Body of pancreas (tissue), 4 donors: ENCODE results near the gene NKIRAS2.

ENCODE experiments used
- CTCF ChIP-seq, 7 experiments: fragments of 450-650 bp in 4 of 7; fragments of 200-600 bp in 3 of 7; sonication (generic) in 3 of 7; IDR thresholded peaks; one replicate each; pipeline ENCODE4 v1.5.1; 2016 to 2019; ENCODE audit warnings: antibody characterized with exemption in 7 of 7
- POLR2A ChIP-seq, 3 donors: fragments of 450-650 bp; IDR thresholded peaks; one replicate each; pipeline ENCODE4 v1.6.1; 2016; ENCODE audit warnings: antibody characterized with exemption in 3 of 3, mild to moderate bottlenecking in 2 of 3

DNA sequence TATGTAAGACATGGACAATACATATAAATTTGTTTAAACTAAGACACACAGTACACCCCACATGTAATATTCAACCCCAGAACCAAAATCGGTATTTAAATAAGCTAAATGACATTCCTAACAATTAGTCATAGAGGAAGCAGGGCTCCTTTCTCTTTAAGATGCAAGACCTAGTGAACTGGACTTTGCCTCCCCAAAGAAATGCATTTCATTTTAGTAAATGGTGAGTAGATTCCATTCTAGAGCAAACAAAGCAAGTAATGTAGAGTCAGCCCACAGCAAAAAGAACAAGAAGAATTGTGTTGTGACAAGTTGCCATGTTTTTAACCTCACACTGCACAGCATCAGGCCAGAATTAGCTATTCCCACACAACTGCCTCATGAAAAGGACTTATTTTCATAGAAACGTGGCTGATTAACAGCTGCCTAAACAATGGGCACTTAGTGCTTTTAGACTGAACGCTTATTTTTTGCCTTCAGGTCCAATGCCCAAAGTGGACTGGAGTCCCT lies 17.0 kb upstream of the NKIRAS2 start:
- TF ChIP-seq CTCF (IDR thresholded peaks at IDR 0.05) = no peak
- TF ChIP-seq POLR2A (IDR thresholded peaks at IDR 0.05) = no peak
